ENCODE measurements around the gene NKX6-2.

- TF ChIP-seq EZH2 (IDR thresholded peaks at IDR 0.05; ENCODE audit: insufficient read depth, poor library complexity, severe bottlenecking): no peak
- no peak for TF ChIP-seq EZH2phosphoT487 (IDR thresholded peaks at IDR 0.05; ENCODE audit: insufficient read depth, low read depth)
Measured at GRCh38 chr10:132833421-132834111, 47.6 kb upstream of the NKX6-2 start.

All from GM23248 (cell line).